ENCODE data around the gene GRIK3.

GRCh38 chr1:36922071-36922470 is 112.2 kb downstream of the GRIK3 start:
- TF ChIP-seq POLR2A (IDR thresholded peaks at IDR 0.05) (no peak), CTCF (IDR thresholded peaks at IDR 0.05) (no peak)
